ENCODE data around the gene GPR35. TPM values are rescaled to one million over a fixed set of nuclear protein-coding genes. Genes with fewer than 3 reads are reported as not detected.

The GPR35 gene
- total and polyA plus RNA-seq, 4 experiments from 2014 or later = 0.71 to 6.8 (median 3.8) TPM

GRCh38 chr2:240631548-240632305, 6.4 kb downstream of the GPR35 start:
- POLR2A ChIA-PET (ENCODE audit: partially characterized antibody) = no interaction called here
- Histone ChIP-seq H3K36me3 (ENCODE audit: insufficient read depth, low read length) (no peaks in the 10 kb centered on the region), H3K27ac (ENCODE audit: low read depth, low read length) (no peak overlapping the region), H3K9me3 (ENCODE audit: control insufficient read depth in 1 of 2, low read length in 2 of 2) (peaks cover 0 to 7% of the 10 kb centered on the region in 2 donors), H3K4me1 (ENCODE audit: insufficient read depth, low read length) (peaks cover 22% of the 10 kb centered on the region), H3K27me3 (ENCODE audit: insufficient read depth, low read length) (no peaks in the 10 kb centered on the region), H3K4me3 (ENCODE audit: low read length in 2 of 2) (no peak overlapping the region)
- Mint-ChIP-seq H3K27ac (no peak overlapping the region), H3K9me3 (peaks cover 2 to 20% (median 13%) of the 10 kb centered on the region in 8 donors), H3K27me3 (no peaks in the 10 kb centered on the region), H3K4me1 (peaks cover 3 to 16% (median 6%) of the 10 kb centered on the region in 4 donors), H3K4me3 (no peak overlapping the region), H3K36me3 (peaks cover 2 to 5% of the 10 kb centered on the region in 2 donors)
- CTCF ChIA-PET (ENCODE audit: partially characterized antibody) = no interaction called here
- intact Hi-C loops (cut with micrococcal nuclease) = no loop called here
- DNase-seq = no peak

GRCh38 chr2:240632306-240632721, 7.0 kb downstream of the GPR35 start:
- Histone ChIP-seq H3K4me1 (ENCODE audit: insufficient read depth, low read length) (peaks cover 16% of the 10 kb centered on the region), H3K27ac (ENCODE audit: low read depth, low read length) (no peak overlapping the region), H3K4me3 (ENCODE audit: low read length in 2 of 2) (no peak overlapping the region), H3K36me3 (ENCODE audit: insufficient read depth, low read length) (no peaks in the 10 kb centered on the region), H3K9me3 (ENCODE audit: control insufficient read depth in 1 of 2, low read length in 2 of 2) (peaks cover 0 to 7% of the 10 kb centered on the region in 2 donors), H3K27me3 (ENCODE audit: insufficient read depth, low read length) (no peaks in the 10 kb centered on the region)
- Mint-ChIP-seq H3K36me3 (peaks cover 2 to 5% of the 10 kb centered on the region in 2 donors), H3K4me3 (no peak overlapping the region), H3K27me3 (no peaks in the 10 kb centered on the region), H3K4me1 (peaks cover 0 to 10% (median 2%) of the 10 kb centered on the region in 4 donors), H3K9me3 (peaks cover 2 to 20% (median 13%) of the 10 kb centered on the region in 8 donors), H3K27ac (no peak overlapping the region)
- intact Hi-C loops (cut with micrococcal nuclease) = no loop called here
- DNase-seq = no peak
- POLR2A ChIA-PET (ENCODE audit: partially characterized antibody) = no interaction called here
- CTCF ChIA-PET (ENCODE audit: partially characterized antibody) = no interaction called here

- no peak for DNase-seq
- H3K4me1 Mint-ChIP-seq = no peaks in the 10 kb centered on the region
- CTCF ChIA-PET (ENCODE audit: partially characterized antibody) = no interaction called here
- no peaks in the 10 kb centered on the region for H3K36me3 ChIP-seq (ENCODE audit: insufficient read depth, low read length)
- H3K36me3 Mint-ChIP-seq = peaks cover 0 to 5% of the 10 kb centered on the region in 2 donors
- no peaks in the 10 kb centered on the region for H3K27me3 ChIP-seq (ENCODE audit: insufficient read depth, low read length)
- H3K9me3 ChIP-seq (ENCODE audit: control insufficient read depth in 1 of 2, low read length in 2 of 2) = peaks cover 0 to 7% of the 10 kb centered on the region in 2 donors
- H3K4me1 ChIP-seq (ENCODE audit: insufficient read depth, low read length) = no peaks in the 10 kb centered on the region
- H3K27ac ChIP-seq (ENCODE audit: low read depth, low read length) = no peak overlapping the region
- no peak overlapping the region for H3K4me3 Mint-ChIP-seq
- no peak overlapping the region for H3K4me3 ChIP-seq (ENCODE audit: low read length in 2 of 2)
- peaks cover 2 to 20% (median 13%) of the 10 kb centered on the region in 8 donors for H3K9me3 Mint-ChIP-seq
- no peaks in the 10 kb centered on the region for H3K27me3 Mint-ChIP-seq
- no peak overlapping the region for H3K27ac Mint-ChIP-seq
- POLR2A ChIA-PET (ENCODE audit: partially characterized antibody) = no interaction called here
- intact Hi-C loops (cut with micrococcal nuclease) = no loop called here
These were observed 10.1 kb downstream of the GPR35 start for GRCh38 chr2:240635121-240635997.

GRCh38 chr2:240635998-240636547, 10.8 kb downstream of the GPR35 start:
- intact Hi-C loops (cut with micrococcal nuclease) = no loop called here
- Mint-ChIP-seq H3K27ac (no peak overlapping the region), H3K36me3 (peaks cover 0 to 5% of the 10 kb centered on the region in 2 donors), H3K27me3 (no peaks in the 10 kb centered on the region), H3K4me1 (no peaks in the 10 kb centered on the region), H3K9me3 (peaks cover 2 to 20% (median 13%) of the 10 kb centered on the region in 8 donors), H3K4me3 (no peak overlapping the region)
- Histone ChIP-seq H3K27me3 (ENCODE audit: insufficient read depth, low read length) (no peaks in the 10 kb centered on the region), H3K9me3 (ENCODE audit: control insufficient read depth in 1 of 2, low read length in 2 of 2) (peaks cover 0 to 7% of the 10 kb centered on the region in 2 donors), H3K4me3 (ENCODE audit: low read length in 2 of 2) (no peak overlapping the region), H3K4me1 (ENCODE audit: insufficient read depth, low read length) (no peaks in the 10 kb centered on the region), H3K27ac (ENCODE audit: low read depth, low read length) (no peak overlapping the region), H3K36me3 (ENCODE audit: insufficient read depth, low read length) (no peaks in the 10 kb centered on the region)
- POLR2A ChIA-PET (ENCODE audit: partially characterized antibody) = no interaction called here
- CTCF ChIA-PET (ENCODE audit: partially characterized antibody) = no interaction called here
- no peak for DNase-seq

GRCh38 chr2:240636563-240637115, 11.4 kb downstream of the GPR35 start:
- intact Hi-C loops (cut with micrococcal nuclease) = no loop called here
- Histone ChIP-seq H3K36me3 (ENCODE audit: insufficient read depth, low read length) (no peaks in the 10 kb centered on the region), H3K4me3 (ENCODE audit: low read length in 2 of 2) (no peak overlapping the region), H3K9me3 (ENCODE audit: control insufficient read depth in 1 of 2, low read length in 2 of 2) (peaks cover 0 to 7% of the 10 kb centered on the region in 2 donors), H3K4me1 (ENCODE audit: insufficient read depth, low read length) (no peaks in the 10 kb centered on the region), H3K27me3 (ENCODE audit: insufficient read depth, low read length) (no peaks in the 10 kb centered on the region), H3K27ac (ENCODE audit: low read depth, low read length) (no peak overlapping the region)
- H3K4me3 Mint-ChIP-seq = no peak overlapping the region
- H3K4me1 Mint-ChIP-seq = no peaks in the 10 kb centered on the region
- H3K36me3 Mint-ChIP-seq = peaks cover 0 to 5% of the 10 kb centered on the region in 2 donors
- no peak for DNase-seq
- no peaks in the 10 kb centered on the region for H3K27me3 Mint-ChIP-seq
- POLR2A ChIA-PET (ENCODE audit: partially characterized antibody) = no interaction called here
- H3K9me3 Mint-ChIP-seq = peaks cover 2 to 20% (median 13%) of the 10 kb centered on the region in 8 donors
- H3K27ac Mint-ChIP-seq = no peak overlapping the region
- CTCF ChIA-PET (ENCODE audit: partially characterized antibody) = no interaction called here

- no peaks in the 10 kb centered on the region for H3K27me3 ChIP-seq (ENCODE audit: insufficient read depth, low read length)
- intact Hi-C loops (cut with micrococcal nuclease) = no loop called here
- peaks cover 0 to 7% of the 10 kb centered on the region in 2 donors for H3K9me3 ChIP-seq (ENCODE audit: control insufficient read depth in 1 of 2, low read length in 2 of 2)
- no peak for DNase-seq
- no peak overlapping the region for H3K27ac Mint-ChIP-seq
- no peak overlapping the region for H3K27ac ChIP-seq (ENCODE audit: low read depth, low read length)
- no peaks in the 10 kb centered on the region for H3K4me1 ChIP-seq (ENCODE audit: insufficient read depth, low read length)
- no peaks in the 10 kb centered on the region for H3K4me1 Mint-ChIP-seq
- POLR2A ChIA-PET (ENCODE audit: partially characterized antibody) = no interaction called here
- peaks cover 2 to 20% (median 13%) of the 10 kb centered on the region in 8 donors for H3K9me3 Mint-ChIP-seq
- H3K4me3 ChIP-seq (ENCODE audit: low read length in 2 of 2) = no peak overlapping the region
- H3K36me3 ChIP-seq (ENCODE audit: insufficient read depth, low read length) = no peaks in the 10 kb centered on the region
- no peaks in the 10 kb centered on the region for H3K27me3 Mint-ChIP-seq
- H3K36me3 Mint-ChIP-seq = peaks cover 0 to 5% of the 10 kb centered on the region in 2 donors
- peak overlapping the region in 1 of 8 donors; percentile 23 for H3K4me3 Mint-ChIP-seq
- CTCF ChIA-PET (ENCODE audit: partially characterized antibody) = no interaction called here
These were observed 12.0 kb downstream of the GPR35 start for GRCh38 chr2:240637116-240637900.
